Kidney (tissue), 22 donors: Measurements from ENCODE around the gene NR2E1. TPM values are rescaled to one million over a fixed set of nuclear protein-coding genes. Genes with fewer than 3 reads are reported as not detected.
A peak's percentile ranks its signal among the peaks of the same experiment; 100 is the strongest.

ENCODE experiments used
- DNase-seq, 5 donors: peaks; one replicate each; pipeline ENCODE4 v3.0.0-alpha.2; 2013 to 2020
- FAIRE-seq: peaks from 2 replicates; lab custom pipeline; 2012; peaks lifted over from hg19 to GRCh38; lab: Jason Lieb, UNC
- H3K27ac ChIP-seq, 2 donors: one replicate each; pipeline ENCODE4 v1.7.0; 2013; ENCODE audit warnings: low read depth in 2 of 2, low read length in 2 of 2, inconsistent platforms in 1 of 2
- H3K27me3 ChIP-seq: one replicate; pipeline ENCODE4 v1.7.1; 2013; ENCODE audit warnings: low read length, inconsistent platforms; ENCODE audit not compliant: control insufficient read depth, insufficient read depth
- H3K36me3 ChIP-seq, 3 donors: one replicate each; pipeline versions ENCODE4 v1.7.0 to v1.7.1; 2013; ENCODE audit warnings: low read length in 3 of 3, control low read depth in 1 of 3, inconsistent platforms in 1 of 3; ENCODE audit not compliant: insufficient read depth in 3 of 3, control insufficient read depth in 2 of 3
- H3K4me1 ChIP-seq, 3 donors: one replicate each; pipeline versions ENCODE4 v1.7.0 to v1.7.1; 2013; ENCODE audit warnings: low read length in 3 of 3, inconsistent platforms in 1 of 3, low read depth in 1 of 3; ENCODE audit not compliant: control insufficient read depth in 2 of 3, insufficient read depth in 2 of 3
- H3K4me3 ChIP-seq, 3 donors: one replicate each; pipeline versions ENCODE4 v1.7.0 to v1.8.1; 2013; ENCODE audit warnings: low read length in 3 of 3, control low read depth in 1 of 3, inconsistent platforms in 1 of 3
- H3K9ac ChIP-seq, 3 donors: one replicate each; pipeline versions ENCODE4 v1.7.0 to v1.7.1; 2013; ENCODE audit warnings: low read length in 3 of 3, control low read depth in 1 of 3, inconsistent platforms in 1 of 3
- H3K9me3 ChIP-seq, 3 donors: one replicate each; pipeline versions ENCODE4 v1.7.0 to v1.7.1; 2013; ENCODE audit warnings: low read length in 3 of 3, control low read depth in 1 of 3, inconsistent platforms in 1 of 3; ENCODE audit not compliant: control insufficient read depth in 2 of 3, insufficient read depth in 1 of 3
- intact Hi-C: fragments of 100-400 bp; cut with DNase I; formaldehyde crosslinking; loops from one replicate; pipeline ENCODE4 v1.11.1; 2022
- long read RNA-seq, 10 donors: library from polyadenylated mRNA in 1 of 10; unstranded in 1 of 10; transcript quantifications; one replicate each; pipeline ENCODE4 v2.0.0 and lab custom pipeline, GENCODE V29; 2021 to 2026
- polyA plus RNA-seq: library from polyadenylated mRNA; stranded (reverse); fragments of 350-450 nt; fragmentation: Illumina TruSeq; extraction: RNeasy Lipid Tissue Mini Kit (QIAGEN cat#74804); gene quantifications from one replicate; pipeline ENCODE4 v1.2.3, GENCODE V29; 2014; ENCODE audit warnings: low read depth, low replicate concordance; ENCODE audit not compliant: insufficient read depth
- total RNA-seq: library from RNA; stranded (reverse); fragmentation: NEBNext Ultra II Directional; extraction: Animal tissue kit (Norgen Biotek cat#: 25700); gene quantifications from one replicate; pipeline ENCODE4 v1.2.1, GENCODE V29; 2021
- TF ChIP-seq, protein P1 (sequence below): IDR thresholded peaks from 3 replicates; pipeline ENCODE4 v1.5.1; 2012; ENCODE audit warnings: mild to moderate bottlenecking, moderate library complexity, borderline replicate concordance; ENCODE audit not compliant: insufficient read depth; ENCODE audit errors: extremely low read depth
- donor health status: control.
- donor health status: control.
- donor health status: control.
- donor health status: control.
- donor health status: control.
- donor health status: DM: yes; HTN: yes; CAD: no.
- donor health status: Normal renal cell carcinoma (clear cell type).

The NR2E1 gene
- total RNA-seq = not detected
- polyA plus RNA-seq = not detected
- long read RNA-seq, donor 1, partial matches to known transcripts = 73 of 217 reads
- long read RNA-seq, donor 1, other reads (novel, unspliced or antisense) = 144 of 217 reads
- long read RNA-seq, donor 2, partial matches to known transcripts = 170 of 254 reads
- long read RNA-seq, donor 2, other reads (novel, unspliced or antisense) = 84 of 254 reads
- long read RNA-seq, donor 3, partial matches to known transcripts = 226 of 476 reads
- long read RNA-seq, donor 3, other reads (novel, unspliced or antisense) = 250 of 476 reads
- long read RNA-seq, donor 4, partial matches to known transcripts = 182 of 385 reads
- long read RNA-seq, donor 4, other reads (novel, unspliced or antisense) = 203 of 385 reads
- long read RNA-seq, donor 5, partial matches to known transcripts = 0 of 7 reads
- long read RNA-seq, donor 5, other reads (novel, unspliced or antisense) = 7 of 7 reads
- long read RNA-seq, donor 6, partial matches to known transcripts = 166 of 337 reads
- long read RNA-seq, donor 6, other reads (novel, unspliced or antisense) = 171 of 337 reads
- long read RNA-seq, donor 7 = 0 reads
- long read RNA-seq, donor 8, partial matches to known transcripts = 111 of 287 reads
- long read RNA-seq, donor 8, other reads (novel, unspliced or antisense) = 176 of 287 reads
- long read RNA-seq, donor 9, partial matches to known transcripts = 91 of 248 reads
- long read RNA-seq, donor 9, other reads (novel, unspliced or antisense) = 157 of 248 reads
- long read RNA-seq, donor 10, partial matches to known transcripts = 115 of 337 reads
- long read RNA-seq, donor 10, other reads (novel, unspliced or antisense) = 222 of 337 reads

GRCh38 chr6:108165714-108166663 lies at the start of gene NR2E1:
Gene NR2E1 (plus strand): TSS chr6:108166022. CDS start chr6:108166766, 744 bp downstream.
- H3K27ac ChIP-seq = no peak within 1 kb of the TSS
- H3K9ac ChIP-seq = no peak within 1 kb of the TSS
- H3K4me1 ChIP-seq = peaks cover 0 to 21% (median 6%) of the 10 kb centered on the region in 3 donors
- H3K9me3 ChIP-seq = no peaks in the 10 kb centered on the region
- intact Hi-C loops = no loop called here
- no peaks in the 10 kb centered on the region for H3K36me3 ChIP-seq
- peaks cover 85% of the 10 kb centered on the region for H3K27me3 ChIP-seq
- TF ChIP-seq, protein P1, sequence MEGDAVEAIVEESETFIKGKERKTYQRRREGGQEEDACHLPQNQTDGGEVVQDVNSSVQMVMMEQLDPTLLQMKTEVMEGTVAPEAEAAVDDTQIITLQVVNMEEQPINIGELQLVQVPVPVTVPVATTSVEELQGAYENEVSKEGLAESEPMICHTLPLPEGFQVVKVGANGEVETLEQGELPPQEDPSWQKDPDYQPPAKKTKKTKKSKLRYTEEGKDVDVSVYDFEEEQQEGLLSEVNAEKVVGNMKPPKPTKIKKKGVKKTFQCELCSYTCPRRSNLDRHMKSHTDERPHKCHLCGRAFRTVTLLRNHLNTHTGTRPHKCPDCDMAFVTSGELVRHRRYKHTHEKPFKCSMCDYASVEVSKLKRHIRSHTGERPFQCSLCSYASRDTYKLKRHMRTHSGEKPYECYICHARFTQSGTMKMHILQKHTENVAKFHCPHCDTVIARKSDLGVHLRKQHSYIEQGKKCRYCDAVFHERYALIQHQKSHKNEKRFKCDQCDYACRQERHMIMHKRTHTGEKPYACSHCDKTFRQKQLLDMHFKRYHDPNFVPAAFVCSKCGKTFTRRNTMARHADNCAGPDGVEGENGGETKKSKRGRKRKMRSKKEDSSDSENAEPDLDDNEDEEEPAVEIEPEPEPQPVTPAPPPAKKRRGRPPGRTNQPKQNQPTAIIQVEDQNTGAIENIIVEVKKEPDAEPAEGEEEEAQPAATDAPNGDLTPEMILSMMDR = no peak
- no peak within 1 kb of the TSS for H3K4me3 ChIP-seq
- FAIRE-seq (no peak), DNase-seq (peak in 1 of 5 donors; percentile 33)

DNA sequence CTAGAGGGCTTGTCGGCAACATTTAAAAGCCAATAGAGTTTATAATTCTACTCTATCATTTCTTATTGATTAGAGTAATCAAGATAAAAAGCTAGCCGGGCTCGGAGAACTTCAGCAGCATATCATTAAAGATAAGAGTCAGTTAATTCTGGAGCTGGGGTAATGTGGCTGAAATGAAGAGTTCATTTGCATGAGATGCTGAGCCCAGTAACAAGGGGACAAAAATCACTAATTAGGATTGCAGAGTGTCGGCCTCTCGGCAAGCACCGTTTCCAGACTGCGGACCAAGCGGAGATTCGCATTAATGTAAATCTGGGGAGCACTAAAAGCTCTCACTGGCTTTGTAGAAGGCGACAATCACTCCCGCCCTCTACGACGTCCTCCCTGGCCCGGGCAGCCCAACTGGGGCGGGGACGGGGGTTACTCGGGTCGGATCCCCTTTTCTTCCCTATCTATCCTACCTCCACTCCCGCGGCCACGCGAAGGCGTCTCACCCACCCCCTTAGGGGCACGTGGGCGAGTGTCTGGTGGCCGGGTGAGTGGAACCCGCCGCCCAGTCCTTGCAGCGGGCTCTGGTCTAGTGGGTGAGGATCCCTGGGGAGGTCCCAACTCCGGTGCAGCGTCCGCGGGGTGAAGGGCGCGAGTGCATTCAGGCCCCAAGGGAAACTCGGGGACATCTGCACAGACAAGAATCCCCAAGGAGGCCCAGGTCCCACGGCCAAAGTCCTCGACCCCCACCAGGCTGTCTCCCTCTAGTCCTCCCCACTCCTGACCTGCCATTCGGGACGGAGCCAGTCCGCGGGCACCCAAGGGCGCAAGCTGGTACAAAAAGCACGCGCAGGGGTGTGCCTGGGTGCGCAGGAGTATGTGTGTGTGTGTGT lies 49.0 kb upstream of the NR2E1 start:
- Histone ChIP-seq H3K27ac (no peak overlapping the region), H3K4me1 (peaks cover 0 to 36% (median 16%) of the 10 kb centered on the region in 3 donors), H3K4me3 (peak overlapping the region in 2 of 3 donors; percentile 53 to 67), H3K27me3 (peaks cover 72% of the 10 kb centered on the region), H3K36me3 (no peaks in the 10 kb centered on the region), H3K9ac (no peak overlapping the region), H3K9me3 (no peaks in the 10 kb centered on the region)
- FAIRE-seq (no peak), DNase-seq (no peak)
- intact Hi-C loops = loop anchor here (10.0 kb wide), 2 partner anchors 378 to 408 kb away; no protein-coding TSS in a partner anchor
- TF ChIP-seq, protein P1 = no peak
